Spleen (tissue), 11 donors: ENCODE data around the gene KSR1. TPM values are rescaled to one million over a fixed set of nuclear protein-coding genes. Genes with fewer than 3 reads are reported as not detected.

Experiments used
- DNase-seq: peaks from one replicate; pipeline ENCODE4 v3.0.0-alpha.2; 2020
- H3K27ac ChIP-seq, 8 donors: fragments of 200-600 bp; sonication (generic) in 7 of 8; 1 replicate in 4 of 8; 2 replicates in 4 of 8; pipeline versions ENCODE4 v1.5.0 to v1.8.0; 2016 to 2021; ENCODE audit warnings: inconsistent platforms in 4 of 8, mild to moderate bottlenecking in 4 of 8, moderate library complexity in 1 of 8
- H3K27me3 ChIP-seq, 7 donors: fragments of 200-600 bp; sonication (generic) in 6 of 7; replicated peaks in 1 of 7; 1 replicate in 4 of 7; 2 replicates in 3 of 7; pipeline versions ENCODE4 v1.5.0 to v1.8.0; 2016 to 2021; ENCODE audit warnings: inconsistent platforms in 3 of 7, mild to moderate bottlenecking in 1 of 7
- H3K36me3 ChIP-seq, 6 donors: fragments of 200-600 bp; sonication (generic) in 5 of 6; 1 replicate in 4 of 6; 2 replicates in 2 of 6; pipeline versions ENCODE4 v1.5.0 to v1.8.0; 2016 to 2021; ENCODE audit warnings: inconsistent platforms in 2 of 6
- H3K4me1 ChIP-seq, 6 donors: fragments of 200-600 bp; sonication (generic) in 5 of 6; 1 replicate in 3 of 6; 2 replicates in 3 of 6; pipeline versions ENCODE4 v1.5.0 to v1.8.0; 2016 to 2021; ENCODE audit warnings: inconsistent platforms in 3 of 6
- H3K4me3 ChIP-seq, 8 donors: fragments of 200-600 bp; sonication (generic) in 7 of 8; 1 replicate in 4 of 8; 2 replicates in 4 of 8; pipeline versions ENCODE4 v1.5.0 to v1.8.0; 2016 to 2021; ENCODE audit warnings: inconsistent platforms in 4 of 8, mild to moderate bottlenecking in 4 of 8, moderate library complexity in 2 of 8
- H3K9me3 ChIP-seq, 8 donors: fragments of 200-600 bp; sonication (generic) in 7 of 8; 1 replicate in 4 of 8; 2 replicates in 4 of 8; pipeline versions ENCODE4 v1.5.0 to v1.8.0; 2016 to 2021; ENCODE audit warnings: inconsistent platforms in 4 of 8
- POLR2A ChIP-seq, 3 donors: fragments of 450-650 bp; IDR thresholded peaks; one replicate each; pipeline ENCODE4 v1.5.1; 2017; ENCODE audit warnings: antibody characterized with exemption in 3 of 3, mild to moderate bottlenecking in 1 of 3
- POLR2AphosphoS5 ChIP-seq, 3 donors: sonication (generic); formaldehyde crosslinking; IDR thresholded peaks; one replicate each; pipeline ENCODE4 v1.5.1; 2017; ENCODE audit warnings: antibody characterized with exemption in 3 of 3
- WGBS, 5 donors: extraction: QIAGEN DNeasy Blood & Tissue Kit in 3 of 5; methylation state at CpG; one replicate each; pipeline versions ENCODE4 v1.1.5 to v1.1.7; 2013 to 2018; 5-methylcytosine and 5-hydroxymethylcytosine counted together
- intact Hi-C: fragments of 100-400 bp; cut with DNase I; formaldehyde crosslinking; loops from one replicate; pipeline ENCODE4 v1.15.0; 2023; ENCODE audit warnings: low total_unique reads
- polyA plus RNA-seq, 3 donors: library from polyadenylated mRNA; stranded (reverse); fragments of 200-250 nt; gene quantifications; one replicate each; pipeline ENCODE4 v1.2.1, GENCODE V29; 2013
- total RNA-seq, 7 donors: library from RNA; depleted of rRNA in 3 of 7; stranded (reverse); fragments of >200 nt in 3 of 7; fragmentation: NEBNext Ultra II Directional in 4 of 7; extraction: Animal tissue kit (Norgen Biotek cat#: 25700) in 4 of 7; gene quantifications; one replicate each; pipeline versions ENCODE4 v1.1.0 to v1.2.1, GENCODE V29; 2016 to 2021
- TF ChIP-seq, protein P1 (sequence below), 11 experiments: fragments of 200-600 bp in 7 of 11; fragments of 450-650 bp in 4 of 11; sonication (generic) in 4 of 11; IDR thresholded peaks in 8 of 11; conservative IDR thresholded peaks in 3 of 11; 1 replicate in 7 of 11; 2 replicates in 4 of 11; pipeline versions ENCODE4 v1.4.0 to v1.8.0; 2016 to 2021; ENCODE audit warnings: antibody characterized with exemption in 11 of 11, inconsistent platforms in 4 of 11, mild to moderate bottlenecking in 1 of 11
- donor health status: healthy with polysubstance abuse.
- donor health status: DM: no; HTN: no; CAD: no; lungs with moderate emphysema.
- donor health status: DM: no; HTN: no; CAD: no.
- donor health status: Bipolar disorder and iron deficiency.
- donor health status: healthy.
- donor health status: DM: no; HTN: no; CAD: no.
- donor health status: DM: yes; HTN: yes; CAD: no.

The KSR1 gene
- total and polyA plus RNA-seq, 10 donors: 6.4 to 100 (median 46.0) TPM

DNA sequence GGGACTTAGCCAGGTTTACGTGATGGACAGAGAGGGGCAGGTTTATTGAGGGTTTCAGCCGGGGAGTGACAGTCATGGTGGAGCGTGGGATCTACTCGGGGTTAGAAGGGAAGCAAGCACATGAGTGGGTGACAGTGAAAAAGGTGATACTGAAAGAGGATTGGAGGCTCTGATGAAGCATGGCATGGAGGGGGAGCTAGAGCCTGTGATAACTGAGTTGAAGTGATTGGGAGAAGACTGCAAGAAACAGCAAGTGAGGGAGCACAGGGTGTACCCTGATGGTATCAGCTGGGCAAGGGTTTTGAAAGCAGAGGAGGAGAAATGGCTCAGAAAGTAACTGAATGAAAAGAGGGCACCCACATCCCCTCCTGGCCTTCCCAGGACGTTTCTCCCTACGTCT, 6.7 kb upstream of the KSR1 start:
- 84 to 92% (median 88%) methylated on average over 6 of the region's 6 CpGs for WGBS, 5 donors
- TF ChIP-seq, protein P1, sequence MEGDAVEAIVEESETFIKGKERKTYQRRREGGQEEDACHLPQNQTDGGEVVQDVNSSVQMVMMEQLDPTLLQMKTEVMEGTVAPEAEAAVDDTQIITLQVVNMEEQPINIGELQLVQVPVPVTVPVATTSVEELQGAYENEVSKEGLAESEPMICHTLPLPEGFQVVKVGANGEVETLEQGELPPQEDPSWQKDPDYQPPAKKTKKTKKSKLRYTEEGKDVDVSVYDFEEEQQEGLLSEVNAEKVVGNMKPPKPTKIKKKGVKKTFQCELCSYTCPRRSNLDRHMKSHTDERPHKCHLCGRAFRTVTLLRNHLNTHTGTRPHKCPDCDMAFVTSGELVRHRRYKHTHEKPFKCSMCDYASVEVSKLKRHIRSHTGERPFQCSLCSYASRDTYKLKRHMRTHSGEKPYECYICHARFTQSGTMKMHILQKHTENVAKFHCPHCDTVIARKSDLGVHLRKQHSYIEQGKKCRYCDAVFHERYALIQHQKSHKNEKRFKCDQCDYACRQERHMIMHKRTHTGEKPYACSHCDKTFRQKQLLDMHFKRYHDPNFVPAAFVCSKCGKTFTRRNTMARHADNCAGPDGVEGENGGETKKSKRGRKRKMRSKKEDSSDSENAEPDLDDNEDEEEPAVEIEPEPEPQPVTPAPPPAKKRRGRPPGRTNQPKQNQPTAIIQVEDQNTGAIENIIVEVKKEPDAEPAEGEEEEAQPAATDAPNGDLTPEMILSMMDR (IDR thresholded peaks at IDR 0.05 in 8 of 11, conservative IDR thresholded peaks at IDR 0.05 in 3 of 11): no peak
- TF ChIP-seq POLR2AphosphoS5 (IDR thresholded peaks at IDR 0.05) (no peak), POLR2A (IDR thresholded peaks at IDR 0.05) (no peak)

DNA sequence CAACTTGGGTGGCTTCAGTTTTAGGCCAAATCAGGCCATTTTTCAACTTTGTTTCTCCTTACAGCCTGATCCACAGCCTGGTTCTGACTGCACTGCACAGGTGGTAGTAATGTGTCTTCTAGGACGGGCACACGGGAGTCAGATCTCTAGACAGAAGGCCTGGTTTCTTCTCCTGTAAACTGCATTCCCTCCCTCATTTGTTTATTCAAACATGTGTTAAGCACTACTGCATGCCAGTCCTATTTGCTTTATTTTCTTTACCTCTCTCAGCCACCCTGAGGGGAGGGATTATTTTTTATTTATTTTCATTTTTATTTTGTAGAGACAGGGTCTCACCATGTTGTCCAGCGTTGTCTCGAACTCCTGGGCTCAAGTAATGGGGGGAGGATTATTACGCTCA, 6.3 kb upstream of the KSR1 start:
- Histone ChIP-seq H3K4me3 (no peak overlapping the region), H3K36me3 (no peaks in the 10 kb centered on the region), H3K27ac (no peak overlapping the region), H3K4me1 (peaks cover 0 to 7% (median 0%) of the 10 kb centered on the region in 6 donors), H3K27me3 (no peaks in the 10 kb centered on the region), H3K9me3 (no peaks in the 10 kb centered on the region)
- intact Hi-C loops: loop anchor here (10.0 kb wide), 2 partner anchors 95 to 145 kb away; no protein-coding TSS in a partner anchor
- DNase-seq: no peak
- 75 to 88% (median 86%) methylated on average over 5 of the region's 5 CpGs for WGBS, 5 donors
- TF ChIP-seq POLR2AphosphoS5 (IDR thresholded peaks at IDR 0.05): no peak
- TF ChIP-seq, protein P1 (IDR thresholded peaks at IDR 0.05 in 8 of 11, conservative IDR thresholded peaks at IDR 0.05 in 3 of 11): no peak
- no peak for TF ChIP-seq POLR2A (IDR thresholded peaks at IDR 0.05)

More for the DNA sequence above, 6.7 kb upstream of the KSR1 start:
- no peak overlapping the region for H3K4me3 ChIP-seq
- DNase-seq: no peak
- intact Hi-C loops: no loop called here
- no peaks in the 10 kb centered on the region for H3K27me3 ChIP-seq
- H3K9me3 ChIP-seq: no peaks in the 10 kb centered on the region
- peaks cover 0 to 7% (median 0%) of the 10 kb centered on the region in 6 donors for H3K4me1 ChIP-seq
- H3K27ac ChIP-seq: no peak overlapping the region
- H3K36me3 ChIP-seq: no peaks in the 10 kb centered on the region

DNA sequence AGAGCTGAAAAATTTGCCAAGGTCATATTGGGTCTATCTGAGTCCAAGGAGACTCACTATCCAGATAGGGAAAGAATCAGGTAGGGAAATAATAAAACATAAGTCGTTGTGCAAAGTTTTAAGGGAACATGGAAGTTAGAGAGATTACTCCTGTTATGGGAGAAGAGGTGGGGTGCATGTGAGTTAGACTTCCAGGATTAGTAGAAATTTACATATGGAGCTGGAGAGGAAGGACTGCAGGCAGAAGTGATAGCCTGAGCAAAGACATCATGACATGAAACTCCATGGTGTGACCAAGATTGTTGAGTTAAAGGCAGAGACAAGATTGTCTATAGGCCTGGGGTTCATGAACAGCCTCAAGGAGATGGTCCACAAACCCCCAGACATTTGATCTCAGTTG, 5.8 kb upstream of the KSR1 start:
- TF ChIP-seq, protein P1 (IDR thresholded peaks at IDR 0.05 in 8 of 11, conservative IDR thresholded peaks at IDR 0.05 in 3 of 11): no peak
- TF ChIP-seq POLR2AphosphoS5 (IDR thresholded peaks at IDR 0.05) (no peak), POLR2A (IDR thresholded peaks at IDR 0.05) (no peak)
- intact Hi-C loops: loop anchor here (10.0 kb wide), 2 partner anchors 96 to 144 kb away; no protein-coding TSS in a partner anchor
- DNase-seq: no peak

DNA sequence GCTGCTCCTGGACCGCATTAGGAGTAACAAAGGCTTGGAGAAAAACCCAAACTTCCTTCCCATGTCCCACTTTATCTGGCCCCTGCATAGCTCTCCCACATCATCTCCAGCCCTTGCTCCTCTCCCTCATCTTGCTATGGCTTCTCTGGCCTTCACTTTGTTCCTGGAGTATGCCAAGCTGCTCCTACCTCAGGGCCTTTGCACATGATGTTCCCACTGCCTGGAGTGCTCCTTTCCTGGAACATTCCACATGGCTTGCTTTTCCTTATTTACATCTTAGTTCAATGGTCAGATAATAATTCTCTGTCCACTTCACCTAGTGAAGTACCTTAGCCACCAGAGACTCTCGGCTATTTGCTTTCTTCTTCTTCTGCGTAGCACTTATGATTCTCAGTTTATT, 4.3 kb upstream of the KSR1 start:
- intact Hi-C loops: loop anchor here (10.0 kb wide), 2 partner anchors 97 to 143 kb away; no protein-coding TSS in a partner anchor
- WGBS, 5 donors: 96 to 100% (median 97%) methylated on average over 3 of the region's 3 CpGs
- Histone ChIP-seq H3K4me1 (peaks cover 0 to 11% (median 7%) of the 10 kb centered on the region in 6 donors), H3K27me3 (no peaks in the 10 kb centered on the region), H3K36me3 (no peaks in the 10 kb centered on the region), H3K9me3 (no peaks in the 10 kb centered on the region), H3K4me3 (no peak overlapping the region), H3K27ac (no peak overlapping the region)
- no peak for DNase-seq
- TF ChIP-seq POLR2A (IDR thresholded peaks at IDR 0.05): no peak
- TF ChIP-seq POLR2AphosphoS5 (IDR thresholded peaks at IDR 0.05): no peak
- TF ChIP-seq, protein P1 (IDR thresholded peaks at IDR 0.05 in 8 of 11, conservative IDR thresholded peaks at IDR 0.05 in 3 of 11): no peak

More for the DNA sequence above, 5.8 kb upstream of the KSR1 start:
- Histone ChIP-seq H3K27ac (no peak overlapping the region), H3K27me3 (no peaks in the 10 kb centered on the region), H3K36me3 (no peaks in the 10 kb centered on the region), H3K9me3 (no peaks in the 10 kb centered on the region), H3K4me3 (no peak overlapping the region), H3K4me1 (peaks cover 0 to 9% (median under 1%) of the 10 kb centered on the region in 6 donors)
- 67 to 84% (median 75%) methylated on average over 1 of the region's 1 CpG for WGBS, 5 donors
